Fibroblast of lung (primary cell): ENCODE results near the gene NT5C3B. TPM values are rescaled to one million over a fixed set of nuclear protein-coding genes. Genes with fewer than 3 reads are reported as not detected.
A peak's percentile ranks its signal among the peaks of the same experiment; 100 is the strongest.

Source experiments
- DNase-seq, 2 donors: peaks; one replicate each; pipeline versions ENCODE4 v3.0.0 to v3.0.0-alpha.2; 2010; ENCODE audit warnings: low read depth in 2 of 2
- H2AFZ ChIP-seq: 2 replicates; pipeline ENCODE4 v1.5.1; 2012; ENCODE audit warnings: low read length, control low read depth, inconsistent platforms
- H3K27ac ChIP-seq: 2 replicates; pipeline ENCODE4 v1.5.1; 2011; ENCODE audit warnings: low read length, control low read depth; ENCODE audit not compliant: insufficient read depth
- H3K27me3 ChIP-seq: 2 replicates; pipeline ENCODE4 v1.5.1; 2011; ENCODE audit warnings: mild to moderate bottlenecking, low read length; ENCODE audit not compliant: control insufficient read depth, insufficient read depth
- H3K36me3 ChIP-seq: 2 replicates; pipeline ENCODE4 v1.5.1; 2011; ENCODE audit warnings: low read length; ENCODE audit not compliant: control insufficient read depth, insufficient read depth
- H3K4me1 ChIP-seq: 2 replicates; pipeline ENCODE4 v1.5.1; 2011; ENCODE audit warnings: low read length; ENCODE audit not compliant: control insufficient read depth, insufficient read depth; ENCODE audit errors: extremely low read depth
- H3K4me2 ChIP-seq: 2 replicates; pipeline ENCODE4 v1.5.1; 2011; ENCODE audit warnings: low read length, control low read depth; ENCODE audit not compliant: insufficient read depth; ENCODE audit errors: extremely low read depth
- H3K4me3 ChIP-seq, 4 experiments: fragments of 200-600 bp in 1 of 4; sonication (generic) in 1 of 4; replicated peaks in 1 of 4; 2 replicates each; pipeline ENCODE4 v1.5.1; 2011 to 2016; ENCODE audit warnings: low read length in 4 of 4, low read depth in 3 of 4, mild to moderate bottlenecking in 3 of 4, control low read depth in 2 of 4, inconsistent platforms in 1 of 4, mixed read lengths in 1 of 4; ENCODE audit not compliant: insufficient read depth in 1 of 4; ENCODE audit errors: control extremely low read depth in 1 of 4
- H3K79me2 ChIP-seq: 2 replicates; pipeline ENCODE4 v1.5.1; 2012; ENCODE audit warnings: mild to moderate bottlenecking, low read length, inconsistent platforms; ENCODE audit not compliant: control insufficient read depth, insufficient read depth
- H3K9ac ChIP-seq: 2 replicates; pipeline ENCODE4 v1.5.1; 2011; ENCODE audit warnings: mild to moderate bottlenecking, low read length, control low read depth; ENCODE audit not compliant: insufficient read depth
- H3K9me3 ChIP-seq: 2 replicates; pipeline ENCODE4 v1.5.1; 2012; ENCODE audit warnings: low read depth, low read length; ENCODE audit not compliant: control insufficient read depth, insufficient read depth
- H4K20me1 ChIP-seq: 2 replicates; pipeline ENCODE4 v1.5.1; 2011; ENCODE audit warnings: low read length; ENCODE audit not compliant: control insufficient read depth, insufficient read depth; ENCODE audit errors: extremely low read depth
- CTCF ChIP-seq, 2 donors: IDR thresholded peaks in 1 of 2; conservative IDR thresholded peaks in 1 of 2; 1 replicate in 1 of 2; 2 replicates in 1 of 2; pipeline ENCODE4 v1.5.1; 2011 to 2012; ENCODE audit warnings: low read length in 2 of 2, control low read depth in 1 of 2, inconsistent platforms in 1 of 2, low read depth in 1 of 2, mild to moderate bottlenecking in 1 of 2
- EZH2 ChIP-seq: IDR thresholded peaks from 2 replicates; pipeline ENCODE4 v1.5.1; 2012; ENCODE audit warnings: low read length, control low read depth, mild to moderate bottlenecking; ENCODE audit errors: missing control alignments
- polyA plus RNA-seq, 2 donors: library from polyadenylated mRNA; depleted of rRNA in 1 of 2; stranded (reverse) in 1 of 2; unstranded in 1 of 2; fragments of >200 nt; gene quantifications; 2 replicates each; pipeline ENCODE4 v1.2.1, GENCODE V29; 2011 to 2012; ENCODE audit warnings: missing spikeins in 1 of 2
- total RNA-seq: library from RNA; depleted of rRNA; stranded (reverse); fragments of >200 nt; gene quantifications from 2 replicates; pipeline ENCODE4 v1.2.1, GENCODE V29; 2014

NT5C3B gene
- total and polyA plus RNA-seq, 2 donors (not counting 1 experiment from before 2014, with no cell fraction given): 61.9 to 83.5 TPM

GRCh38 chr17:41869426-41869825 is 33.4 kb upstream of the NT5C3B start:
- Histone ChIP-seq H3K9me3 (no peaks in the 10 kb centered on the region), H3K4me2 (no peak overlapping the region), H3K27me3 (no peaks in the 10 kb centered on the region), H3K9ac (no peak overlapping the region), H3K79me2 (peaks cover 6% of the 10 kb centered on the region), H4K20me1 (no peaks in the 10 kb centered on the region), H2AFZ (no peak overlapping the region), H3K27ac (no peak overlapping the region), H3K36me3 (peaks cover 28% of the 10 kb centered on the region), H3K4me3 (no peak overlapping the region), H3K4me1 (no peaks in the 10 kb centered on the region)
- TF ChIP-seq EZH2 (no peak), CTCF (conservative IDR thresholded peaks at IDR 0.05 in 1 of 2, IDR thresholded peaks at IDR 0.05 in 1 of 2; ENCODE audit: low read depth in 1 of 2, low read length in 2 of 2) (no peak)
- no peak for DNase-seq

GRCh38 chr17:41868568-41868967 is 32.5 kb upstream of the NT5C3B start:
- Histone ChIP-seq H2AFZ (no peak overlapping the region), H3K4me2 (no peak overlapping the region), H3K27me3 (no peaks in the 10 kb centered on the region), H3K9ac (no peak overlapping the region), H3K27ac (no peak overlapping the region), H3K9me3 (no peaks in the 10 kb centered on the region), H3K36me3 (peaks cover 20% of the 10 kb centered on the region), H4K20me1 (no peaks in the 10 kb centered on the region), H3K4me3 (no peak overlapping the region), H3K79me2 (peaks cover 15% of the 10 kb centered on the region), H3K4me1 (peaks cover 2% of the 10 kb centered on the region)
- no peak for TF ChIP-seq EZH2
- no peak for TF ChIP-seq CTCF (conservative IDR thresholded peaks at IDR 0.05 in 1 of 2, IDR thresholded peaks at IDR 0.05 in 1 of 2; ENCODE audit: low read depth in 1 of 2, low read length in 2 of 2)
- DNase-seq: no peak

GRCh38 chr17:41865596-41865893 is 29.5 kb upstream of the NT5C3B start:
- Histone ChIP-seq H3K27me3 (no peaks in the 10 kb centered on the region), H2AFZ (peak overlapping the region; percentile 76), H3K4me2 (peak overlapping the region; percentile 95), H4K20me1 (no peaks in the 10 kb centered on the region), H3K79me2 (peaks cover 35% of the 10 kb centered on the region), H3K27ac (no peak overlapping the region), H3K36me3 (peaks cover 12% of the 10 kb centered on the region), H3K9ac (no peak overlapping the region), H3K4me3 (peak overlapping the region; percentile 14 to 41 (median 30)), H3K9me3 (no peaks in the 10 kb centered on the region), H3K4me1 (peaks cover 2% of the 10 kb centered on the region)
- TF ChIP-seq EZH2 (no peak), CTCF (conservative IDR thresholded peaks at IDR 0.05 in 1 of 2, IDR thresholded peaks at IDR 0.05 in 1 of 2; ENCODE audit: low read depth in 1 of 2, low read length in 2 of 2) (no peak)
- DNase-seq: no peak
